HepG2 (cell line): ENCODE results near the gene DDX59. TPM values are rescaled to one million over a fixed set of nuclear protein-coding genes. Genes with fewer than 3 reads are reported as not detected.

Experiments used
- ASH2L ChIP-seq: fragments of 300-600, 200-600 bp; sonication (generic); IDR thresholded peaks from 2 replicates; pipeline ENCODE4 v1.7.0; 2017; ENCODE audit warnings: low read depth, mild to moderate bottlenecking, moderate library complexity, mixed read lengths, low read length; ENCODE audit not compliant: insufficient read length
- EEA1 ChIP-seq: sonication (generic); formaldehyde crosslinking; IDR thresholded peaks from 2 replicates; pipeline ENCODE4 v1.5.1; 2020; ENCODE audit warnings: mild to moderate bottlenecking, missing genetic modification reagents, borderline replicate concordance
- GPN1 ChIP-seq: sonication (generic); formaldehyde crosslinking; IDR thresholded peaks from 2 replicates; pipeline ENCODE4 v1.5.1; 2020; ENCODE audit warnings: missing genetic modification reagents, borderline replicate concordance
- HOXD1 ChIP-seq: sonication (generic); formaldehyde crosslinking; IDR thresholded peaks from 2 replicates; pipeline ENCODE4 v1.5.0; 2020; ENCODE audit warnings: missing genetic modification reagents
- ISL2 ChIP-seq: sonication (generic); formaldehyde crosslinking; IDR thresholded peaks from 2 replicates; pipeline ENCODE4 v1.5.0; 2020; ENCODE audit warnings: missing genetic modification reagents
- KAT7 ChIP-seq: IDR thresholded peaks from 2 replicates; pipeline ENCODE4 v1.6.1; 2018; ENCODE audit warnings: borderline replicate concordance, missing compliant biosample characterization
- KLF15 ChIP-seq: sonication (generic); formaldehyde crosslinking; IDR thresholded peaks from 2 replicates; pipeline ENCODE4 v1.8.1; 2023; ENCODE audit warnings: borderline replicate concordance, mild to moderate bottlenecking, inconsistent platforms, missing genetic modification reagents, mixed read lengths
- MAFG ChIP-seq: sonication (generic); formaldehyde crosslinking; IDR thresholded peaks from 2 replicates; pipeline ENCODE4 v1.5.1; 2020; ENCODE audit warnings: mild to moderate bottlenecking, missing genetic modification reagents
- PHF8 ChIP-seq: sonication (generic); formaldehyde crosslinking; IDR thresholded peaks from 2 replicates; pipeline ENCODE4 v1.5.0; 2020; ENCODE audit warnings: missing genetic modification reagents
- PRMT3 ChIP-seq: sonication (generic); formaldehyde crosslinking; IDR thresholded peaks from 2 replicates; pipeline ENCODE4 v1.8.1; 2022; ENCODE audit warnings: low read depth, mild to moderate bottlenecking, moderate library complexity, missing genetic modification reagents, borderline replicate concordance
- SOX6 ChIP-seq, 2 experiments: fragments of 450-650 bp in 1 of 2; sonication (generic) in 1 of 2; formaldehyde crosslinking in 1 of 2; IDR thresholded peaks; 2 replicates each; pipeline versions ENCODE4 v1.4.0 to v1.6.1; 2017 to 2020; ENCODE audit warnings: antibody characterized with exemption in 1 of 2, mild to moderate bottlenecking in 1 of 2, missing genetic modification reagents in 1 of 2
- ZFAT ChIP-seq: sonication (generic); formaldehyde crosslinking; conservative IDR thresholded peaks from 2 replicates; pipeline ENCODE4 v1.8.1; 2023; ENCODE audit warnings: missing genetic modification reagents, inconsistent platforms
- ZNF430 ChIP-seq: sonication (generic); formaldehyde crosslinking; IDR thresholded peaks from 2 replicates; pipeline ENCODE4 v1.9.0; 2021; ENCODE audit warnings: mild to moderate bottlenecking, missing genetic modification reagents
- ZNF607 ChIP-seq: sonication (generic); formaldehyde crosslinking; IDR thresholded peaks from 2 replicates; pipeline ENCODE4 v1.5.1; 2020; ENCODE audit warnings: missing genetic modification reagents, mild to moderate bottlenecking, borderline replicate concordance
- ZNF615 ChIP-seq: sonication (generic); formaldehyde crosslinking; IDR thresholded peaks from 2 replicates; pipeline ENCODE4 v1.5.0; 2020; ENCODE audit warnings: mild to moderate bottlenecking, missing genetic modification reagents, borderline replicate concordance
- ZNF652 ChIP-seq: IDR thresholded peaks from 2 replicates; pipeline ENCODE4 v1.6.1; 2016; ENCODE audit warnings: low read depth, borderline replicate concordance
- ZNF678 ChIP-seq: sonication (generic); formaldehyde crosslinking; IDR thresholded peaks from 2 replicates; pipeline ENCODE4 v1.4.0; 2020; ENCODE audit warnings: mild to moderate bottlenecking, missing genetic modification reagents
- ZNF766 ChIP-seq: sonication (generic); formaldehyde crosslinking; IDR thresholded peaks from 2 replicates; pipeline ENCODE4 v1.5.0; 2020; ENCODE audit warnings: missing genetic modification reagents, borderline replicate concordance
- ZNF780A ChIP-seq: sonication (generic); formaldehyde crosslinking; IDR thresholded peaks from 2 replicates; pipeline ENCODE4 v1.8.0; 2022; ENCODE audit warnings: mild to moderate bottlenecking, missing genetic modification reagents, moderate library complexity
- ZSCAN21 ChIP-seq: sonication (generic); formaldehyde crosslinking; IDR thresholded peaks from 2 replicates; pipeline ENCODE4 v1.8.0; 2022; ENCODE audit warnings: mild to moderate bottlenecking, missing genetic modification reagents, moderate library complexity, borderline replicate concordance
- polyA plus RNA-seq, 8 experiments: library from polyadenylated mRNA; depleted of rRNA in 3 of 8; stranded (reverse) in 7 of 8; unstranded in 1 of 8; fragments of >200 nt; fragmentation: Illumina TruSeq in 4 of 8; extraction: Trizol in 4 of 8; gene quantifications; 2 replicates each; pipeline versions ENCODE4 v1.2.1 to v1.2.3, GENCODE V29; 2011 to 2016; ENCODE audit warnings: low read depth in 4 of 8, missing spikeins in 1 of 8, mixed read lengths in 1 of 8; ENCODE audit not compliant: insufficient read depth in 1 of 8
- total RNA-seq, 5 experiments: library from RNA; depleted of rRNA; stranded (reverse); fragments of >200 nt; fragmentation: Illumina TruSeq; extraction: Trizol; gene quantifications; 2 replicates each; pipeline ENCODE4 v1.2.3, GENCODE V29; 2016; ENCODE audit warnings: low read depth in 1 of 5
- TF ChIP-seq, protein P1 (sequence below): sonication (generic); formaldehyde crosslinking; IDR thresholded peaks from 2 replicates; pipeline ENCODE4 v1.9.0; 2021; ENCODE audit warnings: missing genetic modification reagents, mild to moderate bottlenecking, borderline replicate concordance
- TF ChIP-seq, protein P2 (sequence below): sonication (generic); formaldehyde crosslinking; IDR thresholded peaks from 2 replicates; pipeline ENCODE4 v1.5.0; 2020; ENCODE audit warnings: mild to moderate bottlenecking, low read depth, missing genetic modification reagents, borderline replicate concordance
- TF ChIP-seq, protein P3 (sequence below): sonication (generic); formaldehyde crosslinking; IDR thresholded peaks from 2 replicates; pipeline ENCODE4 v1.8.0; 2022; ENCODE audit warnings: mild to moderate bottlenecking, missing genetic modification reagents, moderate library complexity
- TF ChIP-seq, protein P4 (sequence below): sonication (generic); formaldehyde crosslinking; IDR thresholded peaks from 2 replicates; pipeline ENCODE4 v1.8.1; 2023; ENCODE audit warnings: missing genetic modification reagents, inconsistent platforms, borderline replicate concordance

Gene DDX59
- total and polyA plus RNA-seq, 2 of the 13 experiments (the other 11 are each of a cell fraction or from before 2014, with no cell fraction given) = 12.1 to 14.8 TPM

DNA sequence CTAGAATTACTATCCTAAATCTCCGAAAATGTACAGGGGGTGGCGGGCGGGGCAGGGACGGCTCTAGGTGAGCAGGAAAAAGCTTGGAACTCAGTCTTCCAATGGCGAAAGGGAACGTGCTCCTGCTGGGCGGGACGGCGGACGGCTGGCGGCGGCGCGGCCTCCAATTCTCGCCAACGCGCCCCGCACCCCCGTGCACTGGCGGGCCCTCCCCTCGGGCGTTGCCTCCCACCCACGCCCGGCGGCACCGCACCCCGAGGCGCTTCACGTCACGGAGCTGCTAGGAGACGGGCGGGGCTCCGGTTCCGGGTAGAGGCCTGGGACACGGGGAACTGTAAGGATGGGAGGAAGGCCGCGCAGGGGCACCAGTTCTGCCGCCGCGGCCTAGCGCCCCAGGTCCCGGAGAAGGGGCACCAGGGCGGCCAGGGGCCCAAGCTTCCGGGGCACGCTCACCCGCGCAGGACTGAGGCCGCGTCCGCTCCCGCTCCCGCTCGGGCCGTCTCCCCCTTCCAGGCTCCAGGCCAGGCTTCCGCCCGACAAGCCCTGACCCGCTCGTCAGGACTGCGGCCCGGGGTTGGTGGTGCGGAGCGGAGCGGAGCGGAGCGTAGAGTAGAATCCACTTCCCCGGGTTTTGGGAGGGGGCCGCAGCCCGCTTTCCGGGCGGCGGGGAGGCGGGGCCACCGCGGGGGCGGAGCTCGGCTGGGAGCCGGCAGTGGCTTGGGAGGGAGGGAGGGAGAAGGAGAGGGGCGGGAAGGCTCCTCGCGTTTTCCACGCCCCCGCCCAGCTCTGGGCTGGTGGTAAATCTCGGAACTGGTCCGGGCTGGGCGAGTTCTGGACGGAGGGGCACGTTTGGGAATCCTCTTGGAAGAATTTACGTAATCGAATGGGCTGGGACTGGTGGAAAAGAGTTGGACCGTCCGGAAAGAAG lies at the start of gene DDX59 (continued):
- TF ChIP-seq KLF15 (CRISPR knock-in tag) = 0 out of 2 replicates have a peak, but pooled peaks have one; percentile 52
- 0 out of 2 replicates have a peak, but pooled peaks have one; percentile 29 for TF ChIP-seq ZFAT
- peak; percentile 36; the same call in 1 of the 2 replicates for TF ChIP-seq ZSCAN21 (CRISPR knock-in tag)
- no peak for TF ChIP-seq PRMT3 (CRISPR knock-in tag)
- 0 out of 2 replicates have a peak, but pooled peaks have one; percentile 45 for TF ChIP-seq HOXD1
- TF ChIP-seq, protein P1, sequence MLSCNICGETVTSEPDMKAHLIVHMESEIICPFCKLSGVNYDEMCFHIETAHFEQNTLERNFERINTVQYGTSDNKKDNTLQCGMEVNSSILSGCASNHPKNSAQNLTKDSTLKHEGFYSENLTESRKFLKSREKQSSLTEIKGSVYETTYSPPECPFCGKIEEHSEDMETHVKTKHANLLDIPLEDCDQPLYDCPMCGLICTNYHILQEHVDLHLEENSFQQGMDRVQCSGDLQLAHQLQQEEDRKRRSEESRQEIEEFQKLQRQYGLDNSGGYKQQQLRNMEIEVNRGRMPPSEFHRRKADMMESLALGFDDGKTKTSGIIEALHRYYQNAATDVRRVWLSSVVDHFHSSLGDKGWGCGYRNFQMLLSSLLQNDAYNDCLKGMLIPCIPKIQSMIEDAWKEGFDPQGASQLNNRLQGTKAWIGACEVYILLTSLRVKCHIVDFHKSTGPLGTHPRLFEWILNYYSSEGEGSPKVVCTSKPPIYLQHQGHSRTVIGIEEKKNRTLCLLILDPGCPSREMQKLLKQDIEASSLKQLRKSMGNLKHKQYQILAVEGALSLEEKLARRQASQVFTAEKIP = no peak
- TF ChIP-seq, protein P2, sequence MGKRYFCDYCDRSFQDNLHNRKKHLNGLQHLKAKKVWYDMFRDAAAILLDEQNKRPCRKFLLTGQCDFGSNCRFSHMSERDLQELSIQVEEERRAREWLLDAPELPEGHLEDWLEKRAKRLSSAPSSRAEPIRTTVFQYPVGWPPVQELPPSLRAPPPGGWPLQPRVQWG (CRISPR knock-in tag) = no peak
- TF ChIP-seq ZNF615 (CRISPR knock-in tag) = peak; percentile 37; the same call in 1 of the 2 replicates
- TF ChIP-seq MAFG (CRISPR knock-in tag) = no peak
- TF ChIP-seq, protein P3, sequence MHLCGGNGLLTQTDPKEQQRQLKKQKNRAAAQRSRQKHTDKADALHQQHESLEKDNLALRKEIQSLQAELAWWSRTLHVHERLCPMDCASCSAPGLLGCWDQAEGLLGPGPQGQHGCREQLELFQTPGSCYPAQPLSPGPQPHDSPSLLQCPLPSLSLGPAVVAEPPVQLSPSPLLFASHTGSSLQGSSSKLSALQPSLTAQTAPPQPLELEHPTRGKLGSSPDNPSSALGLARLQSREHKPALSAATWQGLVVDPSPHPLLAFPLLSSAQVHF (CRISPR knock-in tag) = no peak
- TF ChIP-seq, protein P4, sequence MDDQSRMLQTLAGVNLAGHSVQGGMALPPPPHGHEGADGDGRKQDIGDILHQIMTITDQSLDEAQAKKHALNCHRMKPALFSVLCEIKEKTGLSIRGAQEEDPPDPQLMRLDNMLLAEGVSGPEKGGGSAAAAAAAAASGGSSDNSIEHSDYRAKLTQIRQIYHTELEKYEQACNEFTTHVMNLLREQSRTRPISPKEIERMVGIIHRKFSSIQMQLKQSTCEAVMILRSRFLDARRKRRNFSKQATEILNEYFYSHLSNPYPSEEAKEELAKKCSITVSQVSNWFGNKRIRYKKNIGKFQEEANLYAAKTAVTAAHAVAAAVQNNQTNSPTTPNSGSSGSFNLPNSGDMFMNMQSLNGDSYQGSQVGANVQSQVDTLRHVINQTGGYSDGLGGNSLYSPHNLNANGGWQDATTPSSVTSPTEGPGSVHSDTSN = no peak; the same call in 1 of the 2 replicates
- TF ChIP-seq SOX6 (IDR thresholded peaks at IDR 0.05) = no peak
- TF ChIP-seq SOX6 (CRISPR knock-in tag; IDR thresholded peaks at IDR 0.05) = peak; percentile 34; the same call in 1 of the 2 replicates
- 0 out of 2 replicates have a peak, but pooled peaks have one; percentile 32 for TF ChIP-seq ISL2 (CRISPR knock-in tag)
- TF ChIP-seq GPN1 (CRISPR knock-in tag) = 0 out of 2 replicates have a peak, but pooled peaks have one; percentile 24
- 0 out of 2 replicates have a peak, but pooled peaks have one; percentile 75 for TF ChIP-seq EEA1 (CRISPR knock-in tag)
- TF ChIP-seq ZNF766 (CRISPR knock-in tag) = no peak; the same call in 1 of the 2 replicates
- peak; percentile 48 for TF ChIP-seq KAT7 (CRISPR knock-in tag)
- TF ChIP-seq ZNF652 (CRISPR knock-in tag) = no peak
- TF ChIP-seq ASH2L = peak; percentile 93
- TF ChIP-seq ZNF780A (CRISPR knock-in tag) = peak; percentile 52
- peak; percentile 79; the same call in 1 of the 2 replicates for TF ChIP-seq ZNF607 (CRISPR knock-in tag)
- peak; percentile 95 for TF ChIP-seq PHF8 (CRISPR knock-in tag)
- peak; percentile 67; the same call in 1 of the 2 replicates for TF ChIP-seq ZNF430 (CRISPR knock-in tag)
- TF ChIP-seq ZNF678 = peak; percentile 94
